H54 (cell line): ENCODE measurements around the gene MS4A10.

Source experiments
- DNase-seq: peaks from one replicate; pipeline ENCODE4 v3.0.0; 2011; ENCODE audit warnings: low spot score, mixed read lengths; ENCODE audit not compliant: insufficient read length
- FAIRE-seq: peaks from 3 replicates; lab custom pipeline; 2011; peaks lifted over from hg19 to GRCh38; lab: Jason Lieb, UNC
- POLR2A ChIP-seq: IDR thresholded peaks from 2 replicates; pipeline ENCODE4 v1.6.1; 2011; ENCODE audit warnings: low read depth, mild to moderate bottlenecking, low read length

The MS4A10 gene

GRCh38 chr11:60788401-60789125 lies 3.4 kb downstream of the MS4A10 start:
- TF ChIP-seq POLR2A = no peak
- DNase-seq = no peak
- FAIRE-seq = no peak

DNA sequence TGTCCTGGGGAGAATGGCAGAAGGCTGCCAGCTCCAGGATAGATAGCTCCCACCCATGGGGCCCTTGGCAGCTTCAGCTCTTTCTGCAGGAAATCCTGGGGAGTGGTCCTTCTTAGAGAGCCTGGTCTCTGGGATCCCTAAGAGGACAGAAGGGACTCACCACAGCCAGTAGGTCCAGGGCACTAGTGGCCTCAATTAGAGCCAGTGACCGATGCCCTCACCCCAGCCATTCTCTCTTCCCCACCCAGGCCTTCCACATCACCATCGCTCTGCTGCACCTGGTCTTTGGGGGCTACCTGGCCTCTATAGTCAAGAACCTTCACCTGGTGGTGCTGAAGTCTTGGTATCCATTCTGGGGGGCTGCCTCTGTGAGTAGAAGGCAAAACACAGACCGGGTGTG lies 5.6 kb downstream of the MS4A10 start:
- no peak for FAIRE-seq
- no peak for TF ChIP-seq POLR2A
- no peak for DNase-seq

DNA sequence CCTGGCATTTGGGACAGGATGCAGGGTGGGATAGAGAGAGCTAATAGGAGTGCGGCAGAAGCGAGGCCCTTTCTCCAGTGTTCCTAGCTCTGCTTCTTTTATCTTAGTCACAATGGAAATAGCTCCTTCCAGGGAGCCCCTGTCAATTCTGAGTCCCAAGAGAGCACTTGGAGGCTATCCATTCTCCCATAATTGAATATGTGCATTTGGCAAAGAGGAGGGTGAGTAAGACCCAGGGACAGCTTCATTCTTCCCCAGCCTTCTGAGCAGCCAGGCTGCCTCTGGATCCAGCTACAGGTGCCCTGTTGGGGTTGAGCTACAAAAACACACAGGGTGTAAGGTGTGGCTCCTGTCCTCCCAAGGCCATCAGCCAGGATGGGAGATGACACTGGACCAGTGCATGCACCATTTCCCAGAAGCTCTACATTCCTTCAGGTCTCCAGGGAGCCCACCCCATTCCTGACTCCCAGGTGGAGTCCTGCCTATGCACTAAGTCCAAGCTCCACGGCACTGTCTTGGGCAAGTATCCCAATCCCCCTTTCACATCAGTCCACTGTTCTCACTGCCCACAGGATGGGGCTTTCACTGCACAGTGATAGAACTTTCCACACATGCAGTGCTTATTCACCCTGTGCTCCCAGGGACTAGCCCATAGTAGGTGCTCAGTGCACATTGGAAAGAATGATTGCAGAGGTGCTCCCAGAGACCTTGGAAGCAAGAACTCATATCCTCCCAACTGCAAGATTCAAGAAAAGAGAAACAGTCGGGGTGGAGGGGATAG lies 6.2 kb downstream of the MS4A10 start:
- FAIRE-seq (no peak), DNase-seq (no peak)
- TF ChIP-seq POLR2A = no peak

DNA sequence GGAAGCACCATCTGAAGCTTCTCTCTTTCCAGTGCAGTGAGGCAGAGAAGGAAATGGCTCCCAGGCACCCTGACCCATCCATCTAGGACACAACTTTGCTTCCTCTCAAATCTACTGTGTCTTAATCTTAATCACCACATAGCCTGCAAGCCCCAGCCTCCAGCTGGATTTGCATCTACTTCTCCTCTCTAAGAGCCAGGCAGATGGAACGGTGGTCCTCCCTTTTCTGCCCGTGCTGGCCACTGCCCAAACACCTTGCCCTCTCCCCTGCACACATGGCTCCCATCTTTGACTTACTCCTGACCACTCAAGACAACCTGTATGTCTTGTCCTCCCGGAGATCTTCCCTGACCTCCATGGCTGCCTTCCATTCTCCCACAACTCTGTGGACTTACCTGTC lies 7.4 kb downstream of the MS4A10 start:
- FAIRE-seq = no peak
- no peak for TF ChIP-seq POLR2A
- DNase-seq = no peak

DNA sequence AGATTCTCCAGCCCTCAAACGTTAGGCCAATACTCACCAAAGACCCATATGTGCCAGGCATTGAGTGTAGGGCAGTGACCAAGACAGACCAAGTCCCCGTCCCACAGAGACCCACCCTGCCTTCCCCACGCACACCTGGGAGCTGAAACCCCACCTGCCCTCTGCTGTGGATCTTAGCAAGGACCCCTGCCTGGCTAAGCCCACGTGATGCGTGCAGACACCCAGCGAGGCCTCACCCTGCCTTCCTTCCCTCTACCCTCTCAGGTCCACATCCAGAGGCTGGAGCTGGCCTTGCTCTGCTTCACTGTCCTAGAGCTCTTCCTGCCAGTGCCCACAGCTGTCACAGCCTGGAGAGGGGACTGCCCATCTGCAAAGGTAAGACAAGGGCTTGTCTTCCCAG lies 10.2 kb downstream of the MS4A10 start:
- FAIRE-seq = no peak
- no peak for TF ChIP-seq POLR2A
- DNase-seq = no peak

DNA sequence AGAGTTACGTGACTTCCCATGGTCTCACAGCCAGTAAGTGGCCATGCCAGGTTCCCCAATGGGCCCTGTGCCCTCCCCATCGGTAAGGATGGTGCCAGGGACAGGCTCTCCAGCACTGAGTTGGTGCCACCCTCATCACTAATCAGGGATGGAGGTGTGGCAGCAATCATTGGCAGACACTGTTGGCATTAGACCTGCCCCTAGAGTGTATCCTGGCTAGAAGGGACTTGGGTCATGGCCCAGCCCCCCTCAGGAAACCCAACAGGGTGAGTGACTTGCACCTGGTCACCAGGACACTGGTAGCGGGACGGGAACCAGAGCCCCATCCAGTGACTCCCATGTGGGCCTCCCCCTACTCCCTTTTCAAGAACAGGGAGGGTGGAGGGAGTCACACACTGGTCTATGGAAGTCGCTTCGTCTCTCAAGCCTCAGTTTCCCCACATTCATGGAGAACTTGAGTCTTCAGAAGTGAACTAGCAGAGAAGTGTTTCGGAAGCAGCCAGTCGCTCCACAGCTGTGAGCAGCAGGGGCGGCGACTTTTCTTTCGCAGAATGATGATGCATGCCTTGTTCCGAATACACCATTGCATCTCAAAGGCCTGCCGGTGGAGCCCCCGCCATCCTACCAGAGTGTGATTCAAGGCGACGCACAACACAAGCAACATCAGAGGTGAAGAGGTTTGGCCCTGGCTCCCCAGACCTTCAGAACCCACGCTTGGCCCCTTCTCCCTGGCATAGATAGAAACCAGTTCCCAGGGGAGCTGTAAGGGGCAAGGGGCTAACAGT lies 12.9 kb downstream of the MS4A10 start:
- no peak for DNase-seq
- no peak for TF ChIP-seq POLR2A
- no peak for FAIRE-seq

DNA sequence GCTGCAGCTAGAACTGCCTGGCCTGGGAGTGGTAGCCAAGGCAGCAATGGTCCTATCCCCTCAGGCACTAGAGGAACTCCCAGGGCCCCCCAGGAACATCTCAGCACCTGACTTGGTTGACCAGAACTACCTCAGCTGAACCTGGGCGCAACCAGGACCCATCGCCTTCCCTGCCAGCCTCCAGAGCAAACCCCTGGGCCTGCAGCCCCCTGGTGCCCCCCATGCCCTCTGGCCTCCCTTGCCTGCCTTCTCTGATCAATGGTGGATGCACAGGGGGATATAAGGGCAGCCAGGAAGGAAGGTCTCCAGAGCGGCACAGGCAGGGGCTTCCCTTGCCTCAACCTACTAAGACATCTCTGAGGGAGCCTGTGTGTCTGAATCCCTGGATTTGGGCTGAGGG lies 13.5 kb downstream of the MS4A10 start:
- no peak for FAIRE-seq
- no peak for DNase-seq
- no peak for TF ChIP-seq POLR2A

- DNase-seq (no peak), FAIRE-seq (no peak)
- TF ChIP-seq POLR2A = no peak
Observed at GRCh38 chr11:60801194-60801593, 16.1 kb downstream of the MS4A10 start.

DNA sequence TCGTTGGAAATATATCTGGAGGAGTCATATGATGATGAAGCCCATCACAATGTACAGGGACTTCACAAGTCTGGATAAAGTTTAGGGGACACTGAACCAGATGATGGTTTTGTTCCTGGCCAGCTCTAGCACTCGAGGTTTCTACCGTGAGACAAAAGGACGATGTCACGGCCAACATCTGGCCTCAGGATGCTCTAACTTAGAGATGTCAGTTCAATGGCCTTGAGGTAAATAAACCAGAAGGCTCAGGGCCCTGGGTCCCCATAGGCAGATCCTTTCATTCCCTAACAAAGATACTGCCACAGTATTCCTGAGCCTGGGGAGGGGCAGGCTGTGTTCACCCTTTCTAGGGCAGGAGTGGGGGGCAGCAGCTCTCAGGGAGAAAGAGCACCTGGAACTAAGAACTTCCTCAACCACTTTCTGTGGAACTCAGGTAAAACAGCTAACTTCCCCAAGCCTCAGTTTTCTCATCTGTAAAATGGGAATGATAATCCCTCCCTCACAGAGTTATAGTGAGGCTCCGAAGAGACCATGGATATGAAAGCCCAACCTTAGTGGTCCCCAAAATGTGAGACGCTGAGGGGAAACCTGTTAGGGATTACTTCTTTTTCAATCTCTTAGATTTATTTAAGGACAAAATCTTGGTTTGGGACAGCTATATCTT lies 18.3 kb downstream of the MS4A10 start:
- no peak for FAIRE-seq
- TF ChIP-seq POLR2A = no peak
- no peak for DNase-seq

DNA sequence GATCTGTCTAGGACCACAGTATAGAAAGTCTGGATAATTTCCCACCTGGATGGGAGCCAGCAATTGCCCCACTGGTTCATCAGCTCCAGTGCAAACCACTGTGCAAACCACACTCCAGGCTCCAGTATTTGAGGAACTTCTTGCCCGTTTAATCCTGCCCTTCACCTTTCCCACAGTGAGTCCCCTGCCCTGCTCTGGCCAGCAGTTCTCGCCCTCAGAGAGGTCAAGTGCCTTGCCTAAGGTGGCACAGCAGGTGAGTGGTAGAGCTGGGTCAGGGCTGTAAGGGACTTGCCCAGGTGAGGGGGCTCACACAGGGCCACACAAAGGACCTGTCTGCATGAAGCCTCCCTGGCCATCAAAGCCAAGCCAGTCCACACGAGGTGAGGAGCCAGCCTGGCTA lies 24.1 kb downstream of the MS4A10 start:
- no peak for FAIRE-seq
- no peak for DNase-seq

DNA sequence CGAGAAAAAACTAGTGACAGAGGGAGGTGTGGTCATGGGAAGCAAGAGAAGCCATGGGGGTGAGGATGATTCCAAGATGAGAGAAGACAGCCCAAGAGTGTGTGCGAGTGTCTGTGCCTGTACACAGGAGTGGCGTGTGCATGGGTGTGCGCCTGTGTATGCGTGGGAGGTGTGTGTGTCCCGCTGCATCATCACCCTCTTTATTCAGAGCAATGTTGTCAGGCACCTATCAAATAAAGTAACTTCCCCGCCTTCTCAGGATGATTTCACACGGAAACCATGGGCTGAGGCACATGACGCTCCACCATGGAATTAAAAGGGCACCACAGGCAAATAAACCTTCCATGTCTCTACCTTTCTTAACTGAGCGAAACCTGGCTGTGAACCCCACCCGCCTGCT lies 24.6 kb downstream of the MS4A10 start:
- no peak for TF ChIP-seq POLR2A
- FAIRE-seq = no peak
- DNase-seq = no peak

More for the DNA sequence above, 24.1 kb downstream of the MS4A10 start:
- TF ChIP-seq POLR2A = no peak

DNA sequence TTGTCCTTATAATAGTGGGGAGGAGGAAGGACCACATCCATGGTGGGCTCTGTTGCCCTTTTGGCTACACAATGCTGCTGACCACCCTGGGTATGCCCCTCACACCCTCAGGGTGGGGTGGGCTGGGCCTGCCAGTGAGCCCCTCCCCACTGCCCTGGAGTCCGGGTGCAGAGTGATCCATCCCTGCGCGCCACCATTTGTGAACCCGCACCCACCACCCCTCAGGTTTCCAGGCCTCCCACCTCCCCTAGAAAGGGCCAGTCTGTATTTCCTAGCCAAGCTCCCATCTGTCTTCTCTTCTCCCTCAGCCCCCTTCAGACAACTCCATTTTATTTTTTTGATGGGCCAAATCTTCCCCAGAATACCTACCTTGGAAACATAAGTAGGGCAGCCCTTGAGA lies 25.0 kb downstream of the MS4A10 start:
- TF ChIP-seq POLR2A = no peak
- FAIRE-seq (no peak), DNase-seq (no peak)

DNA sequence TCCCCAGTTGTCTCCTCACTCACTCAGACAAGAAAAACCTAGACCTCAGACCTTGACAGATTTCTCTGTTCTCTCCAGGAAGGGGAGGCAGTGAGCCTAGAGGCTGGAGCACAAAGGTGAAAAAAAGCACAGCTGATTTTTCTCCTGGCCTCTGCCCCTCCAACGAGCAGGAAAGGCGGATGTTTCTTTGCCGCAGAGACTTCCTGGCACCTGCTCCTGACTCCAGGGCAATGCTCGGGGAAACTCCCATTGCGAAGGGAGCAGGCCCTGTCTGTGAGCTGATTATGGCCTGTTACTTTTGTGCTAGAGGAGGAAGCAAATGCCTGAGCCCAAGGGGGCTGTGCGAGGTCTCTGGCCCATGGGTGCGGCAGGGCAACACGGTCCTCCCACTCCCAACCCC lies 25.4 kb downstream of the MS4A10 start:
- DNase-seq (no peak), FAIRE-seq (no peak)
- TF ChIP-seq POLR2A = no peak
